ENCODE measurements around the gene FZD2.
"Not testable (repeated sequence)": the region's sequence is repeated elsewhere in the genome, so short reads cannot be mapped to it uniquely, and the experiment has no call there.

FZD2 gene

DNA sequence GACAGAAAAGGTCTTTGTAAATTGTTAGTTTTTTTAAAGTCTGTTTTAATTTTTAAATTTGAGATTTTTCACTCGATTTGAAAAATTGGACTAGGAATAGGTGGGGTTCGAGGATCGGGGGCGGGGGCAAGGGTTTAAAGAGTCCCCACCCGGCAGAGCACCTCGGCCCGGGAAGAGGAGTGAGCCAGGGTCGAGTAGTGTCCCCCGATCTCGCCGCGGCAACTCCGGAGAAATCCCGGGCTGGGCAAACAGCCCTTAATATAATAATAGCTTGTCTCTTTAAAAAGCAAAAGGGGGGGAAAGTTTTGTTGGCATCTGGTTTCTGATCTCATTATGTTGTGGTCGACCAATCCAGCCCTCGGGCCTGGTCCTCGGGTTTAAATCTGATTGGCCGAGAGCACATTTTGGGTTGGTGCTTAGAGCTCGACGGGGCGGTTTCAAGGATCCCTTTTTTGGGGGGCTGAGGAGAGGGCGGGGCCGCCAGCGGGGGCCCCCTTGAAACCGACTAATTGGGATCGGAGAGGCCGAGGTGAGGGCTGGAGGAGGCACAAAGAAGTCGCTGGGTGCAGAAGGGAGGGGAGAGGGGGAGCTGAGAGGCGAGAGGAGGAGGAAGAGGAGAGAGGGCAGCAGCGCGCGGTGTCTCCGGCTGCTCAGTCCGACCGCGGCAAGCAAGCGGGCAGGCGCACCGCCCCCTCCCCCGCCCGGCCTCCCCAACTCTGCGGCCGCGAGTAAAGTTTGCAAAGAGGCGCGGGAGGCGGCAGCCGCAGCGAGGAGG, at the start of gene FZD2:
Gene FZD2, plus strand, starts transcription at position 653 of the 775 bp plus-strand sequence. CDS start 205 bp downstream, outside the sequence.
- DNase-seq (ENCODE audit: low read depth), result no peak

DNA sequence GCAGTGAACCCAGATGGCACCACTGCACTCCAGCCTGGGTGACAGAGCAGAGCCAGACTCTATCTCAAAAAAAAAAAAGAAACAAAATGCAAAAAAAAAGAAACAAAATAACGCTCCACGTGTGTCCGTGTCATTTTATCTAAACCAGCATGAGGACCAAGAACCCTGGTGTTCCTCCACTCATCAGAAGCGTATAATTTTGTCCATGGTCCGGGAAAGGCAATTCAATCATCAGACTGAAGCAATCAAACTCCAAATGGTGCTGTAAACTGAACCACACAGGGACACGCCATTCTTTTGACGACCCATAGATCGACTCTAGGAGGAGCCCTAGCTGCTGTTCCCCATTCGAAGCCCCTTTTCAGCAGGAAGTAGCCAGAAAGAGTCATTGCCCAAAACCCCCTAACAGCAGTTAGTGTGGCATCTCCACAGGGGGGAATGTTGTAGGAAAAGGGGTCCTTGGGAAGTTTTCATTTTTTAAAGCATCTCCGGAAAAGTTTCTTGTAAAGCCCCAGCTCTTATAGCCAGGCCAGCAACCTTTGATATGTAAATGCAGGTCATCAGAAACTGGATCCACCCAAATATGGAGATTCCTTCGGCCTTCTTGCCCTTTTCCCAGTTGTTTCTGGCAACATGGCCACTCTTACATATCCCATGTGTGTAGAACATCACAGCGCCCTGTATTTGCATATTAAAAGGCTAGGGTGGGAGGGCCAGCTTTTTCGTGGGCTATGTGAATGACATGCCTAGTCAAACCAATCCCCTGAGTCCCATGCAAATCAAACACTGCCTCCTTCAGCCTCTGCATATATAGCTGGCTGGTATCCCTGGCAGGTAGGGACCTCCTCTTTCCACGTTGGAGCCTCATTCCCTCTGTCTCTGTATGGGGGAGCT, 45.8 kb upstream of the FZD2 start:
- not testable (repeated sequence) for DNase-seq (ENCODE audit: low read depth)

DNA sequence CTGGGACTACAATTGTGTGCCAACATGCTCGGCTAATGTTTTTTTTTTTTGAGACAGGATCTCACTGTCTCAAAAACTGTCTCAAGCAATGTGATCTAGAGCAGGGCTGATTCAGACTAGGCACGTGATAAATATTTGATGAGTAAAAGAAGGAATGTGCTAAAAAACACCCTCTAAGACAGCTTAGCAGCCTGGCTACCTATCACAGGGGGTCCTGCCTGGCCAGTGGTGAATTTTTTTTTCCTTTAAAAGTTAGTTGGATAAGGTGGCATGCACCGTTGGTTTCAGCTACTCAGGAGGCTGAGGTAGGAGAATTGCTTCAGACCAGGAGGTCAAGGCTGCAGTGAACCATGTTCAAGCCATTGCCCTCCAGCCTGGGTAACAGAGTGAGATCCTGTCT, 39.3 kb upstream of the FZD2 start:
- DNase-seq (ENCODE audit: low read depth), result no peak

DNA sequence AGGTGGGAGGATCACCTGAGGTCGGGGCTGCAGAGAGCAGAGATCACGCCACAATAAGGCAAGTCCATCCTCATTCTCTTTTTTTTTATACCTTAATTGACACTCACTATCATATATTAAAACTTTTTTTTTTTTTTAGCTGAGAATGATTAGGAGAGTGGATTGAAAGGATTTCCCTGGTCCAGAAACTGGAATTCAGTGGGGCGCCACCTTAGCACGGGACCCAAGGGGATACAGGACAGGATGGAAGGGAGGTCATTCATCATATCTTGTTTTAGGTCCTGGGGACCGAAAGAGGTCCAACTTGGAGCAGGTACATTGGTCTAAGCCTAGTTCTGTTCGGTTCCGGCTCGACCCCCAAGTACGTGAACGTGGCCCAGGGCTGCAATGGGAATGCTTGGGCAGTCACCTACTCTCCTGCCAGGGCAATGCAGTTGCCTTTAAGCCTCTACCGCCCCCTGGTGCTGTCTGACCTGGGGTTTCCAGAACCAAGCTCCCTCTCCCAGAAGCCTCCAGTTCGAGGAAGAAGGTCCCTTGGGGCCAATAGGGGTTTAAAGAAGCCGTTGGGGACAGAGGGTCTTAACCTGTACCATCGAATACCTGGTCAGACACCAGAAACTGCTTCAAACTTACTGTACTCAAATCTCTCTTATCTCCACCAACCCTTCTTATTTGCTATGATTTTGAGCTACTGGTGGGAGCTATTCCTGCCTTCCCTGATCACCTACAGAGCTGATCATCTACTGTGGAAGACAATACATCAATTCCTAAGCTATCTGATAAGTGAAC, 34.2 kb upstream of the FZD2 start:
- peak; percentile 16 for DNase-seq (ENCODE audit: low read depth)

DNA sequence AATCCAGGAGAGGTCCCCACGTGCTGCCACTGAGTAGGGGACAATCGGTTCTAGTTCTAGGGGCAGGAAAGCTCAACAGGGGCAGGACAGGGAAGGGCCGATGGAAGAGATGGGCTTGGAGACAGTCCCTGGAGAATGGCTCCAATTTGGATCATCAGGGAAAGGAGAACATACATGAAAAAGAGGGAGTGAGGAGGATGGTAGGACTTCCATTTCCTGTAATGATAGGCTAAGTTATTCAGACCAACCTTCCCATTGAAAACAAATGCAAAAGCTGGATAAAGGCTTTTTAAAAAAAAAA, 33.7 kb upstream of the FZD2 start:
- no peak for DNase-seq (ENCODE audit: low read depth)

DNA sequence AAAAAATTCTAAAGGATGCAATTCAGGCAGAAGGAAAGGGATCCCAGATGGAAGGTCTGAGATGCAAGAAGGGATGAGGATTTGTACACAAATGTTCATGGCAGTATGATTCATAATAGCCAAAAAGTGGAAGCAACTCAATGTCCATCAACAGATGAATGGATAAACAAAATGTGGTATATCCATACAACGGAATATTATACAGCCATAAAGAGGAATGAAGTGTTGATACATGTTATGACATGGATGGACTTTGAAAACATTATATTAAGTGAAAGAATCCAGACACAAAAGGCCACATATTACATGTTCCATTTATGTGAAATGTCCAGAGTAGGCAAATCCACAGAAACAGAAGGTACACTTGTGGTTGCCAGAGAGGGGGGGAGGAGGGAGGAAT, 30.2 kb upstream of the FZD2 start:
- DNase-seq (ENCODE audit: low read depth), result no peak

DNA sequence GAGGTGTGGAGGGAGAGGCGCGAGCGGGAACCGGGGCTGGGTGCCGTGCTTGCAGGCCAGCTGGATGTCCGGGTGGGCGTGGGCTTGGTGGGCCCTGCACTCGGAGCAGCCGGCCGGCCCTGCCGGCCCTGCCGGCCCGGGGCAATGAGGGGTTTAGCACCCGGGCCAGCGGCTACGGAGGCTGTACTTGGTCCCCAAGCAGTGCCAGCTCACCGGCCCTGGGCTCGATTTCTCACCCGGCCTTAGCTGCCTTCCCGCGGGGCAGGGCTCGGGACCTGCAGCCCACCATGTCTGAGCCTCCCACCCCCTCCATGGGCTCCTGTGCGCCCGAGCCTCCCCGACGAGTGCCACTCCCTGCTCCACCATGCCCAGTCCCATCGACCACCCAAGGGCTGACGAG, 29.3 kb upstream of the FZD2 start:
- DNase-seq (ENCODE audit: low read depth), result no peak

DNA sequence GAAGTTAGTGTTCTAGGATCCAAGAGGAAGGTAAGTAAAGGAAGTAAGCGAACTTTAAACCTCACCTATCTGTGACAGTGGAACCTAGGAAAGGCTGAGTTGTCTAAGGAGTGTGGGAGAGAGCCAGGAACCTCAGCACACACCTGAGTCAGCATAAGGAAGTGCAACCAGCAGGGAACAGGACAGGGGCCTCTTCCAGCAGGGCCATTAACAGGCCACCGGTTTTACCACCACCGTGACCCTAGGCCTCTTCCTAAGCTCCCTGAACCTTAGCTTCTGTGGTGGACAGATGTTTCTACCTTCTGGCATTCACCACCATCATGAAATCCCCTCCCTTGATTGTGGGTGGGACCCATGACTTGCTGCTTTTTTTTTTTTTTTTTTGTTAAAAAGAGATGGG, 27.4 kb upstream of the FZD2 start:
- DNase-seq (ENCODE audit: low read depth), result no peak

DNA sequence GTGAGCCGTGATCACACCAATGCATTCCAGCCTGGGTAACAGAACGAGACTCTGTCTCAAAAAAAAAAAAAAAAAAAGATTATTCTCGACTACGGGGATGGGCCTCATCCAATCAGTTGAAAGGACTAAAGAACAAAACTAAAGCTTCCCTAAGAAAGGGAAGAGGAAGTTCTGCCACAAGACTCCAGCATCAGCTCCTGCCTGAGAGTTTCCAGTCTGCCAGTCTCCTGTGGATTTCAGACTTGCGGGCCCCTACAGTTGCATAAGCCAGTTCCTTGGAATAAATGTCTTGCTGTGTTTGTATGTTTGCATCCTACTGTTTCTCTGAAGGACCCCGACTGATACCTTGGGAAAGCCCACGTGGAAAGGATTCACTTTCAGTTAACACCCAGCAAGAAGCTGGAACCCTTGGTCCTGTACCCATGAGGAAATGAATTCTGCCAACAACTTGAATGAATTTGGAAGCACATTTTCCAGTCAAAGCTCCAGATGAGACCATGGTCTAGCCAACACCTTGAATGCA, 26.3 kb upstream of the FZD2 start:
- no peak for DNase-seq (ENCODE audit: low read depth)

DNA sequence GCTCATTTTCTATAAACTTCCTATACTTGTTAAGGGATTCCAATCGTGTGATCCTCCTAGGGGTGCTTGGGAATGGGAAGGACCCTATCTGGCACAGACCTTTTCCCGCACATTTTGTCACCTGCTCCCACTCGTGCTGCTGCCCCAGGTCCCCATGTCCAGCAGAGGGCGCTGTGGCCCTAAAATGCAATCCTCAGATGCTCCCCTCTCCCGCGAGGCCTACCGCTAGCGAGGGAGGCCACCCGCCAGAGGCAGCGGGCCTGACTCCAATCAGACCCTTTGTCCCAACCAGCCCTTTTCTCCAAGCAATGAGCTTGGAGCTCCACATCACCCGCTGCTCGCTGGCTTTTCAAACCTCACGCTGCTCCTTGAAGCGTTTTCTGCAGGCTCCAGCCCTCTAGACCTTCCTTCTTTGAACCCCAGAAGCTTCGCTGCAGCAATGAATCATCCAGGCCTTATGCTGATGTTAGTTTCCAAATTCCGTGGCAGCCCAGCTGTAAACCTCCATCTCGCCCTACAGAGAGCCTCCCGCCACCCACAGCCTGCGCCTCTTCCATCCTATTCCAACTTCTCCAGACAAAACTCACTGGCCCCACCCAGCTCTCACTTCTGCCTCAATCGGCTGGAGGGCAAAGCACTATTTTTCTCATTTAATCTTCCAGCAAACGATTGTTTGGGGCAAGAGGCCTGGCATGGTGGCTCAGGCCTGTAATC, 23.6 kb upstream of the FZD2 start:
- DNase-seq (ENCODE audit: low read depth), result peak; percentile 83

DNA sequence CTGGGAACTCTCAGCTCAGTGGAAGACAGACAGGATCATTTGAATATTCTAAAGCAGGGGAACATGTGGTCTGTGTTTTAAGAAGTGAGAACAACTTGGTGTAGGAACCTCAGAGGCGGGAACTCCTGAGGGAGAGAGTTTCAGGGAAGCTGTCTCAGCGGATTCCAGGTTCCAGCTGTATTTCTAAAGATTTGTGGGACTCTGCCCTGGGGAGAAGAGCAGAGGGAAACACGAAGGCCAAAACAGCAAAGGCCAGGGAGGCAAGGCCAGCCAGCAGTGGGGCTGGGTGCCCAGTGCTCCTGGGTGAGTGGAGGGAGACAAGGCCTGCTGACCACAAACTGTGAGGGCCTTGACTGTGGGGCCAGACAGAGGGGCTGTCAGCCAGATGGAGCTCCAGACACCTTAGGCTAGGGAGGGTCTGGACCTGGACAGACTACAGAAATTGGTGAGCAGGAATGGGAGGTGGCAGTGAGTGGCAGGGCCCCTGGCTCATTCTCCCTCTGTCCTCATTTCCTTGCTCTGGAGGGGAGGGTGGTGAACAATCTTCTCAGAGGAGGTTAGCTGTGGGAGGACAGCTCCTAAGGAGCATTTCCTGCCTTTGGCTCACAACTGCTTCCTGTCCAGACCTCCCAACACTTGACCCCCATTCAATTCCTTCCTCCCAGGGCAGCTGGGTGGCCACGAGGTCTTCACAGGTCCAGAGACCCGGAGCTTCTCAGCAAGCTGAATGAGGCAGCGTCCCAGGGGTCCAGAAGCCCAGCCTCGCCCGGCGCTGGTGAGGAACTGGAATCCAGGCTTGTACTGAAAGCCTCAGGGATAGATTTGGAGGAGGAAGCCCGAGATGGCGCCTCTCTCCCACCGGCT, 21.0 kb upstream of the FZD2 start:
- no peak for DNase-seq (ENCODE audit: low read depth)

DNA sequence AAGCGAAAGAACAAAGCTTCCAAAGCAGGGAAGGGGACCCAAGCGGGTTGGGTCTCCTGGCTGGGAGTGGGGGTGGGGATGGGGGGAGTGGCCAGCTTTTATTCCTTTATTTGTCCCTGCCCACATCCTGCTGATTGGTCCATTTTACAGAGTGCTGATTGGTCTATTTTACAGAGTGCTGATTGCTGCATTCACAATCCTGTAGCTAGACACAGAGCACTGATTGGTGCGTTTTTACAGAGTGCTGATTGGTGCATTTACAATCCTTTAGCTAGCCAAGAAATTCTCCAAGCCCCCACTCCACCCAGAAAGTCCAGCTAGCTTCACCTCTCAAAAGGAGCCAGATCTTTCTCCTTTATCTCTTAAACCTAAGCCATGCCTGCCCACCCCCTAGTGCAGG, 19.4 kb upstream of the FZD2 start:
- not testable (repeated sequence) for DNase-seq (ENCODE audit: low read depth)

DNA sequence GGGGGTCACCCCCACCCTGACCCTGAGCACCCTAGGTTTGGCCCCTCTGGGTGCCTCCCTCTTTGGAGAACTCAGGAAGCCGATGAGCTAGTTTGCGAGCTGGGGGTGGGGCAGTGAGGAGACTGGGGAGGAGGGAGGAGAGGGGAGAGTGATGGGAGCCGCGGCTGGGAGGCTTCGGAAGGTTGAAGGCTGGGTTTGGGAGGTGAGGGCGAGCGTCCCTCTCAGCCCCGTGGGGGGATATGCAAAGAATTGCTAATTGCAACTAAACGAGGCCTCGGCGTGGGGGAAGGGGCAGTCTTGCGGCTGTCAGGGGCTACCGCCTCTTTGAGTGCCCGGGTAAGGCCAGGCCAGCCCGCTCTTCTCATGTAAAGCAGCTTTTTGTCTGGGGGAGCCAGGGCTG, 17.6 kb upstream of the FZD2 start:
- DNase-seq (ENCODE audit: low read depth), result no peak

DNA sequence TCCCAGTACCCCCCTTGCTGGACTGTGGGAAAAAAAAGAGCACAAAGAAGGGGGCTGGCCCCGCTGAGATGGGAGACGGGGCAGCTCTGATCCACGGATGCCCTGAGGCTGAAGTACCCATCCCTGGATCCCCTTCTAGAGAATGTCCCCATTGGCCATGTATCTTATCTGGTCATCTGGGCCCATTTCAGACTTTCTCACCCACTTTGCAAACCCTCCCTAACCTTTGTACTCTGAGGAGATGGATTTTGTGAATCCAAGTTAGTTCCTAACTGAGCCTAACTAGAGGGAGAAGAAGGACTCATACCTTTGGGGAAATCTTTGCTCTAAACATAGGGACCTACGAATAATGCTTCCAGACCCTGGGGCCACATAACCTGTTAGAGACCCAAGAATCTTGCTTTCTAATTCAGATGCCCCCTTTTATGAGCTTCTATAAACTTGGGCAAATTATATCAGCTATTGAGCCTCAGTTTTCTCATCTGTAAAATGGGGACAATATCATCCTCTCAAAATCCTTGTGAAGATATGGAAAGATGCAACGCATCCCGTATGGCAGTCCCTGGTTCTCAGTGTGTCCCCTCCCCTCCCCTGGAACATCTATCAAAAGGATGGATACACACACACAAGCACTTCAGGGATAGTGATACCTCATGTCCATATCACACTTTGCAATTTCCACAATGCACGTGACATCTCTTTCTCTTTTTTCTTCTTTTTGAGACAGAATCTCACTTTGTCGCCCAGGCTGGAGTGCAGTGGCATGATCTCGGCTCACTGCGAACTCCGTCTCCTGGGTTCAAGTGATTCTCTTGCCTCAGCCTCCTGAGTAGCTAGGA, 16.8 kb upstream of the FZD2 start:
- no peak for DNase-seq (ENCODE audit: low read depth)

DNA sequence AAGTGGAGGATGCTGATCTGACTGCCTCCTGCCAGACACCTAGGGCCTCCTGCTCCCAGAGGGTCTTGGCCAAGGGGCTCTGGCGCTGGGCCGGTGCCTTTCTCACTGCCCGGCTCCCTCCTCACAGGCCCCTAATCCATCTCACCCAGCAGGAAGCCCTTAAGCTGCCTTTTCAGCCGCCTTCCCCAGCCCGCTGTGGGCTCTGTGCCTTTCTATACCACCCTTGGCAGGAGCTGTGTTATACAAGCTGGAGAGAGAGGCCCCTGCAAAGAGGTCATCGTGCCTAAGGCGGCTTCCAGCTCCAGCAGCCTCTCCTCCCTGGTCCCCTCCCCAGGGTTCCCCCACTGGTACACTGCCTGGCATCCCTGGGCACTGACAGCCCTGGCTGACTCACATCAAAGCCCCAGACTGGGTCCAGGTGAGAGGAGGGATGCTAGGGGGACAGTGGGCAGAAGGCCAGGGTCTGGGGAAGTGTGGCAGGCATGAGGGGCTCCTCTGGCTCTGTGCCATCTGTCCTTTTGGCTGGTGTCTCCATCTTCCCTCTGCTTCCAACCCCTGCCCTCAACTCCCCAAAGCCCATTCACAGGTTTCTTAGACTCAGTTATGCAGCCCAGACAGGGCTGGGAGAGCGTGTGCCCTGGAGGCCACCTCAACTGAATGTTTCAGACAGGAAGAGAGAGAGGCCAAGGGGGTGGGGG, 15.3 kb upstream of the FZD2 start:
- DNase-seq (ENCODE audit: low read depth), result no peak

DNA sequence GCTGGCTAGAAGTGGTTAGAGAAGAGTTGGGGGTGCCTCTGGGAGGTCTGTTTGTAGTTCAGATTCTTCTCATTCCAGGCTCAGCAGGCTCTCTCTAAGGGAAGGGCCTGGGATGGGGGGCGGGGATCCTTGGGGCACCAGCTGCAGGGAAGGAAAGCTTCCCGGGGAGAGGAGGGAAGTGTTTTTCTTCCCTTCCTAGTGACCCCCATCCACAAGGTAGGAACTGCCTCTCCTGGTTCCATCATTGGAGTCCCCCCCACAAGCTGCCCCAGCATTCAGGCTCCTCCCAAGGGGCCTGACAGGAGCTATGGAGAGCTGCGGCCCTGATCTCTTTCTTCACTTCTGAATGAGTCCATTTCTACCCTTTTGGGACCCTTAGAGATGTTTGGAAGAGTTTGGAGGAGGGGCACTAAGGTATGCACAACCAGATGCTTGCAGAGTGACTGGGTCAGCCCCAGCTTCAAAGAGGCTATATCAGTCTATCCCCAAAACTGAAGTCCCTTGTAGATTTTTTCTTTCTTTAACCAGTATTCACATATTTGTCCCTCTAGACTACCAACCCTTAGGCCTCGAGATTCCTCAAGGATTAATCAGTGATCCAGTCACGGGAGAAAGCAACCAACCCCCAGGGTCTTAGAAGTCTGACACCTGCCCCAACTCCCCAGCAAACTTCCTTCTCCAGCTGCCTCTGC, 13.9 kb upstream of the FZD2 start:
- no peak for DNase-seq (ENCODE audit: low read depth)

DNA sequence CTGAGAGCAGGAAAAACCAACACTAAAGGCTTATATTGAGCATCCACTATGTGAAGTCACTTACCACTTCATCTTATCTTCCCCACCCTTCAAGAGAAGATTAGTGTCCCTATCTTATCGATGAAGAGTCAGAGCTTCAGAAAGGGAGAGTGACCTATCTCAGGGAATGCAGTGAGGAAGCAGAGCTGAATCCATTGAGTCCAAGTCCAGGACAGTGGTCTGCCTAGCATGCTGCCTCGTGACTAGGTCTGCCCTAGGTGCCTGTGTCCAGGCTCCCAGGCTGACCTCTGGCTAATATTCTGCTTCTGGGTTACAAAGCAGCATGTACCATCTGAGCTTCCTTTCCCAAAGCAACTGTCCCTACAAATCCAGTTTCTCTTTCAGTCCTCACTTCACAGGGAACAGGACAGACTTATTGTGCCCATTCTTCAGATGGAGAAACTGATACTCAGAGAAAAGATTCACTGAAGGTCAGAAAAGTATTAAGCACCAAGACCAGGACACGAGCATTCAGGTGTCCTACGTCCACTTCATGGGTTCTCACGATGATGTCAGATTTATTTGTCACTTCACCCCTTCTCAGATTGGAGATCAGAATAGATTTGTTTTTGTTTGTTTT, 13.3 kb upstream of the FZD2 start:
- DNase-seq (ENCODE audit: low read depth), result no peak

Data from stimulated activated CD8-positive, alpha-beta memory T cell treated with anti-CD3 and anti-CD28 coated beads, Interleukin-15, amount 100 ng/mL, for 24 hours (primary cell).